HepG2 (cell line): ENCODE data around the gene TRPC4AP. TPM values are rescaled to one million over a fixed set of nuclear protein-coding genes. Genes with fewer than 3 reads are reported as not detected.

Experiments
- ATAC-seq: fragments of 200-7000 bp; cut with Tn5 transposase; 3 replicates; pipeline ENCODE4 v1.9.1; 2020; ENCODE audit warnings: mild to moderate bottlenecking, moderate library complexity
- BruUV-seq: library from RNA; stranded (reverse); fragments of 400-500 nt; replicated peaks from 2 replicates; lab custom pipeline; 2021; lab: Mats Ljungman, UMichigan
- CTCF ChIA-PET: fragments of 300-600 bp; formaldehyde crosslinking; extraction: SDS; loops from one replicate; lab custom pipeline; 2021; ENCODE audit warnings: low total read pairs, inconsistent platforms, low intra/inter-chr PET ratio; lab: Yijun Ruan, JAX
- POLR2A ChIA-PET: fragments of 350-600 bp; sonication (Branson Sonifier 250); formaldehyde crosslinking; loops from one replicate; lab custom pipeline; 2020; ENCODE audit warnings: antibody characterized with exemption, inconsistent platforms; lab: Yijun Ruan, JAX
- DNase-seq: peaks from one replicate; pipeline ENCODE4 v3.0.0-alpha.2; 2015; ENCODE audit warnings: low spot score
- FAIRE-seq: peaks from 3 replicates; lab custom pipeline; 2011; peaks lifted over from hg19 to GRCh38; lab: Jason Lieb, UNC
- H2AFZ ChIP-seq: one replicate; pipeline ENCODE4 v1.6.1; 2011; ENCODE audit warnings: low read length, inconsistent platforms
- H3K27ac ChIP-seq: fragments of 300-600 bp; 3 replicates; pipeline ENCODE4 v1.8.0; 2011; ENCODE audit warnings: mixed run types, mild to moderate bottlenecking, mixed read lengths, low read length, inconsistent platforms; ENCODE audit not compliant: insufficient read depth; ENCODE audit errors: extremely low read length
- H3K27me3 ChIP-seq, 2 experiments: fragments of 200-600 bp in 1 of 2; 2 replicates in 1 of 2; 3 replicates in 1 of 2; pipeline versions ENCODE4 v1.6.0 to v1.8.0; 2011; ENCODE audit warnings: low read length in 2 of 2, mild to moderate bottlenecking in 2 of 2, moderate library complexity in 2 of 2, inconsistent platforms in 1 of 2; ENCODE audit not compliant: insufficient read depth in 2 of 2, control insufficient read depth in 1 of 2
- H3K36me3 ChIP-seq, 2 experiments: fragments of 200-600 bp in 1 of 2; replicated peaks in 1 of 2; 2 replicates in 1 of 2; 3 replicates in 1 of 2; pipeline versions ENCODE4 v1.5.1 to v1.8.0; 2011; ENCODE audit warnings: low read length in 2 of 2, inconsistent platforms in 1 of 2; ENCODE audit not compliant: insufficient read depth in 2 of 2, control insufficient read depth in 1 of 2
- H3K4me1 ChIP-seq: 2 replicates; pipeline ENCODE4 v1.5.1; 2012; ENCODE audit warnings: low read length, inconsistent platforms; ENCODE audit not compliant: insufficient read depth
- H3K4me2 ChIP-seq: 2 replicates; pipeline ENCODE4 v1.6.0; 2011; ENCODE audit warnings: low read depth, low read length, inconsistent platforms
- H3K4me3 ChIP-seq, 3 experiments: fragments of 200-600 bp in 1 of 3; sonication (generic), shearing (Covaris generic) in 1 of 3; replicated peaks in 1 of 3; 2 replicates each; pipeline ENCODE4 v1.5.1; 2011 to 2016; ENCODE audit warnings: low read length in 3 of 3, inconsistent platforms in 2 of 3, low read depth in 2 of 3, mild to moderate bottlenecking in 2 of 3, control low read depth in 1 of 3, mixed read lengths in 1 of 3; ENCODE audit not compliant: insufficient read depth in 1 of 3
- H3K79me2 ChIP-seq: one replicate; pipeline ENCODE4 v1.6.1; 2011; ENCODE audit warnings: low read length, inconsistent platforms; ENCODE audit not compliant: insufficient read depth
- H3K9ac ChIP-seq: 2 replicates; pipeline ENCODE4 v1.6.0; 2011; ENCODE audit warnings: mild to moderate bottlenecking, low read depth, low read length, inconsistent platforms; ENCODE audit not compliant: insufficient read depth
- H3K9me3 ChIP-seq: 2 replicates; pipeline ENCODE4 v1.5.1; 2012; ENCODE audit warnings: mild to moderate bottlenecking, low read length
- H4K20me1 ChIP-seq: 2 replicates; pipeline ENCODE4 v1.6.0; 2011; ENCODE audit warnings: inconsistent platforms, mild to moderate bottlenecking, low read length, moderate library complexity; ENCODE audit not compliant: insufficient read depth
- AHDC1 ChIP-seq: sonication (generic); formaldehyde crosslinking; IDR thresholded peaks from 2 replicates; pipeline ENCODE4 v1.5.1; 2020; ENCODE audit warnings: mild to moderate bottlenecking, missing genetic modification reagents, borderline replicate concordance
- FOXA3 ChIP-seq: IDR thresholded peaks from 2 replicates; pipeline ENCODE4 v1.6.1; 2016; ENCODE audit warnings: missing genetic modification reagents, missing compliant biosample characterization
- ZNF800 ChIP-seq: sonication (generic); formaldehyde crosslinking; IDR thresholded peaks from 2 replicates; pipeline ENCODE4 v1.4.0; 2020; ENCODE audit warnings: missing genetic modification reagents
- WGBS: methylation state at CpG from one replicate; pipeline ENCODE4 v1.1.6; 2017; ENCODE audit warnings: low lambda C conversion rate; 5-methylcytosine and 5-hydroxymethylcytosine counted together
- in situ Hi-C: cut with HindIII; loops from 2 replicates; pipeline ENCODE4 v1.10.0; 2017; ENCODE audit warnings: low pct_unique_long_range_greater_than_20kb; ENCODE audit not compliant: extremely low pct_ligation_motif_present
- intact Hi-C: fragments of 100-400 bp; cut with micrococcal nuclease; formaldehyde crosslinking; loops from one replicate; pipeline ENCODE4 v1.10.0; 2022; ENCODE audit not compliant: unreplicated experiment
- polyA plus RNA-seq, 8 experiments: library from polyadenylated mRNA; depleted of rRNA in 3 of 8; stranded (reverse) in 7 of 8; unstranded in 1 of 8; fragments of >200 nt; fragmentation: Illumina TruSeq in 4 of 8; extraction: Trizol in 4 of 8; gene quantifications; 2 replicates each; pipeline versions ENCODE4 v1.2.1 to v1.2.3, GENCODE V29; 2011 to 2016; ENCODE audit warnings: low read depth in 4 of 8, missing spikeins in 1 of 8, mixed read lengths in 1 of 8; ENCODE audit not compliant: insufficient read depth in 1 of 8
- total RNA-seq, 5 experiments: library from RNA; depleted of rRNA; stranded (reverse); fragments of >200 nt; fragmentation: Illumina TruSeq; extraction: Trizol; gene quantifications; 2 replicates each; pipeline ENCODE4 v1.2.3, GENCODE V29; 2016; ENCODE audit warnings: low read depth in 1 of 5

The TRPC4AP gene
- total and polyA plus RNA-seq, 2 of the 13 experiments (the other 11 are each of a cell fraction or from before 2014, with no cell fraction given), result 136 to 137 TPM

GRCh38 chr20:35052616-35053015 lies 40.0 kb downstream of the TRPC4AP start (continued):
- peak; percentile 52; the same call in 1 of the 2 replicates for TF ChIP-seq AHDC1 (CRISPR knock-in tag)

GRCh38 chr20:35049776-35050352 lies 42.7 kb downstream of the TRPC4AP start:
- CTCF ChIA-PET, result no interaction called here
- H3K79me2 ChIP-seq, result peaks cover 2% of the 10 kb centered on the region
- no peak overlapping the region for H3K27ac ChIP-seq
- TF ChIP-seq FOXA3 (CRISPR knock-in tag), result 0 out of 2 replicates have a peak, but pooled peaks have one; percentile 26
- TF ChIP-seq ZNF800 (CRISPR knock-in tag), result no peak
- TF ChIP-seq, all 625 proteins: peak for 1
- Histone ChIP-seq H3K4me1 (peaks cover 52% of the 10 kb centered on the region), H4K20me1 (no peaks in the 10 kb centered on the region), H3K9me3 (no peaks in the 10 kb centered on the region), H3K4me2 (no peak overlapping the region), H3K27me3 (no peaks in the 10 kb centered on the region), H3K9ac (no peak overlapping the region), H3K4me3 (no peak overlapping the region), H2AFZ (no peak overlapping the region), H3K36me3 (peaks cover 20 to 73% of the 10 kb centered on the region in 2 experiments)
- DNase-seq (no peak), ATAC-seq (no peak), FAIRE-seq (no peak)
- in situ Hi-C loops (no loop called here), intact Hi-C loops (no loop called here)
- BruUV-seq, result no TSS peak
- 93% methylated on average over 5 of the region's 5 CpGs for WGBS
- POLR2A ChIA-PET, result interaction anchor here (1.2 kb wide), 1 partner anchor 42 kb away, joined by 3 read pairs; no protein-coding TSS in a partner anchor
